ENCODE measurements around the gene PACRG.

DNA sequence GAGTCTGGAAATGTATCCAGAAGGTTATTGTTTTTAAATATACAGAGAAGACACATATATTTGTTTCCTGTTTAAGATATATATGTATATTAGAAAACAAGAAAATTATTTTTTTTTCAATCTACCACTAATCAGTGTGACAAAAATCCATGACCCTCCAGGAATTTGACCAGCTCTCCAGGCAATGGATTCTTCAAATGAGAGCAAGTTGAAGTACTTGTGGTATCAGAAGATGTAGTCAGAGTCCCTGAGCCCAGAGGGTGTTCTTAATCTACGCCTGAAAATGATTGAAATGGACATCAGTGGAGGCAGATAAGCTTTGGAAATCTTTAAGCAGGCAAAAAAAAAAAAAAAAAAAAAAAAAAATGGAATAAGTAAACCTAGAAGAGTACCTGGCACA is 500.3 kb downstream of the PACRG start:
- no peak for TF ChIP-seq EP300 (IDR thresholded peaks at IDR 0.05; ENCODE audit: borderline replicate concordance)
- TF ChIP-seq NFIC (IDR thresholded peaks at IDR 0.05), result no peak
- TF ChIP-seq USF1 (IDR thresholded peaks at IDR 0.05), result no peak
- TF ChIP-seq, protein P1, sequence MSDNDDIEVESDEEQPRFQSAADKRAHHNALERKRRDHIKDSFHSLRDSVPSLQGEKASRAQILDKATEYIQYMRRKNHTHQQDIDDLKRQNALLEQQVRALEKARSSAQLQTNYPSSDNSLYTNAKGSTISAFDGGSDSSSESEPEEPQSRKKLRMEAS (IDR thresholded peaks at IDR 0.05), result no peak
- TF ChIP-seq TCF12 (IDR thresholded peaks at IDR 0.05; ENCODE audit: low read depth), result no peak
- no peak for TF ChIP-seq YY1 (IDR thresholded peaks at IDR 0.05; ENCODE audit: low read depth)
- no peak for TF ChIP-seq ZBTB7A (IDR thresholded peaks at IDR 0.05; ENCODE audit: low read depth)
- TF ChIP-seq RAD21 (IDR thresholded peaks at IDR 0.05; ENCODE audit: low read depth), result no peak
- no peak for TF ChIP-seq REST (IDR thresholded peaks at IDR 0.05; ENCODE audit: low read depth)
- no peak for TF ChIP-seq CREB1 (IDR thresholded peaks at IDR 0.05; ENCODE audit: low read depth)
- TF ChIP-seq FOXM1 (IDR thresholded peaks at IDR 0.05; ENCODE audit: borderline replicate concordance, low read depth), result no peak

All from Ishikawa (cell line).